ENCODE results near the gene ITPR2.
A peak's percentile ranks its signal among the peaks of the same experiment; 100 is the strongest.

The ITPR2 gene

DNA sequence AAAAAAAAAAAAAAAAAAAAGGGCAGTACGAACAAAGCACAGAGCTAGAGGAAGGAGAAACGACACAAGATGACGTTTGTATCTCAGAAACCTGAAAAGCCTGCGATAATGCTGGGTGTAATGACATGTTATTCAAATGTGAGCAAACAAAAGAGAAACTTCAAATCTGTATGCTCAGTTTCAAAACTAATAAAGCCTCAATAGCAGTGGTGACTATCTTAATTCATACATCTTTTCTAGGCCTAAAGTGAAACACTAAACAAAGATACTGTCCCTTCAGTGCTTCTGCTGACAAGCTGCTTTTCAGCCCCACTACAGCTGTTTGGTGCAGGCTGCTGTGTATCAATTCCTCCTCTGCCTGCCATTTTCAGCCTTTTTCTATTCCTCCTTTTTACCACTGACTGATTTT, 15.8 kb downstream of the ITPR2 start:
- H3K18ac ChIP-seq (ENCODE audit: low read depth in 1 of 2, low read length in 2 of 2) = no peak overlapping the region
- no peak overlapping the region for H3K27ac ChIP-seq (ENCODE audit: low read length, poor library complexity, severe bottlenecking)
- H3K4me3 ChIP-seq (ENCODE audit: insufficient read depth in 1 of 2, low read depth in 1 of 2, low read length in 2 of 2) = no peak overlapping the region
- no peaks in the 10 kb centered on the region for H3K36me3 ChIP-seq (ENCODE audit: control insufficient read depth in 1 of 2, insufficient read depth in 2 of 2, low read depth in 1 of 2, low read length in 2 of 2)
- no peak overlapping the region for H2BK120ac ChIP-seq (ENCODE audit: low read depth, low read length)
- no peaks in the 10 kb centered on the region for H3K9me3 ChIP-seq (ENCODE audit: control insufficient read depth, low read length)
- no peak overlapping the region for H2BK5ac ChIP-seq (ENCODE audit: low read depth, low read length, poor library complexity, severe bottlenecking)
- H3K9ac ChIP-seq (ENCODE audit: low read length) = no peak overlapping the region
- no peak for DNase-seq
- H3K4me2 ChIP-seq (ENCODE audit: low read length, poor library complexity, severe bottlenecking) = no peak overlapping the region
- peaks cover 1% of the 10 kb centered on the region for H3K4me1 ChIP-seq (ENCODE audit: control insufficient read depth, insufficient read depth, low read depth, low read length)
- no peak overlapping the region for H3K14ac ChIP-seq (ENCODE audit: low read length in 2 of 2)
- H3K79me1 ChIP-seq (replicated peaks; ENCODE audit: low read length, poor library complexity, severe bottlenecking) = peaks cover 17% of the 10 kb centered on the region
- no peaks in the 10 kb centered on the region for H3K27me3 ChIP-seq (ENCODE audit: control insufficient read depth in 1 of 2, insufficient read depth in 1 of 2, low read length in 2 of 2)
- no peak overlapping the region for H3K4ac ChIP-seq (ENCODE audit: low read depth in 1 of 2, low read length in 2 of 2)
- H2BK15ac ChIP-seq (ENCODE audit: low read depth, poor library complexity, severe bottlenecking) = no peak overlapping the region
- H4K8ac ChIP-seq (ENCODE audit: low read length) = no peak overlapping the region
- no peak overlapping the region for H2BK12ac ChIP-seq (ENCODE audit: low read length in 2 of 2)
- WGBS = 100% methylated on average over 1 of the region's 4 CpGs
- no peak overlapping the region for H2AFZ ChIP-seq (ENCODE audit: low read depth, low read length)
- H2AK5ac ChIP-seq (ENCODE audit: low read length, severe bottlenecking) = no peak overlapping the region
- H3K23ac ChIP-seq (ENCODE audit: low read length in 2 of 2) = no peak overlapping the region
- H4K91ac ChIP-seq (ENCODE audit: low read length) = no peak overlapping the region

DNA sequence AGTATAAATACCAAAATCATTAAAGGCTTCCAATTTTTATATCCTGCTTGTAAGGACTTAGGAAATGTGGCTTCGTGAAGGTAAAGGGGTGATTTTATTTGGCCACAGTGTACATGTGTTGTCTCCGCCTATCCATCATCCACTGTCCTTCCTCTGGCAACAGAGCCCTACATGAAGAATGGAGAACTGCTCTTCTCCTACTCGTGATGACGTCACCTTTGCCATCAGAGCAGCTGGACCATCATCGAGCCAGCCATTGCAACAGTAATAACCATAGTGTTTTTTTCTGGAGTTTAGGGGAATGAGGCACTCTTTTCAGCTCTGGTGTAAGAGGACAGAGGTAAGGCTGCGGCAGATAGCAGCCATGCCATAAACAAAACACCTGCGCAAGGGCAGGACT, 19.2 kb downstream of the ITPR2 start:
- H3K18ac ChIP-seq (ENCODE audit: low read depth in 1 of 2, low read length in 2 of 2) = no peak overlapping the region
- no peak overlapping the region for H3K23ac ChIP-seq (ENCODE audit: low read length in 2 of 2)
- no peaks in the 10 kb centered on the region for H3K36me3 ChIP-seq (ENCODE audit: control insufficient read depth in 1 of 2, insufficient read depth in 2 of 2, low read depth in 1 of 2, low read length in 2 of 2)
- H2AK5ac ChIP-seq (ENCODE audit: low read length, severe bottlenecking) = no peak overlapping the region
- H4K91ac ChIP-seq (ENCODE audit: low read length) = no peak overlapping the region
- H4K8ac ChIP-seq (ENCODE audit: low read length) = peak overlapping the region; percentile 4
- no peak overlapping the region for H3K14ac ChIP-seq (ENCODE audit: low read length in 2 of 2)
- no peak overlapping the region for H3K9ac ChIP-seq (ENCODE audit: low read length)
- H3K9me3 ChIP-seq (ENCODE audit: control insufficient read depth, low read length) = no peaks in the 10 kb centered on the region
- no peak overlapping the region for H2BK120ac ChIP-seq (ENCODE audit: low read depth, low read length)
- H3K4ac ChIP-seq (ENCODE audit: low read depth in 1 of 2, low read length in 2 of 2) = no peak overlapping the region
- H3K4me3 ChIP-seq (ENCODE audit: insufficient read depth in 1 of 2, low read depth in 1 of 2, low read length in 2 of 2) = no peak overlapping the region
- H2BK5ac ChIP-seq (ENCODE audit: low read depth, low read length, poor library complexity, severe bottlenecking) = no peak overlapping the region
- H2AFZ ChIP-seq (ENCODE audit: low read depth, low read length) = no peak overlapping the region
- WGBS = 97% methylated on average over 6 of the region's 7 CpGs
- no peak overlapping the region for H3K4me2 ChIP-seq (ENCODE audit: low read length, poor library complexity, severe bottlenecking)
- no peak for DNase-seq
- H3K79me1 ChIP-seq (replicated peaks; ENCODE audit: low read length, poor library complexity, severe bottlenecking) = peaks cover 14% of the 10 kb centered on the region
- H3K27ac ChIP-seq (ENCODE audit: low read length, poor library complexity, severe bottlenecking) = no peak overlapping the region
- H3K27me3 ChIP-seq (ENCODE audit: control insufficient read depth in 1 of 2, insufficient read depth in 1 of 2, low read length in 2 of 2) = no peaks in the 10 kb centered on the region
- peaks cover 2% of the 10 kb centered on the region for H3K4me1 ChIP-seq (ENCODE audit: control insufficient read depth, insufficient read depth, low read depth, low read length)
- H2BK12ac ChIP-seq (ENCODE audit: low read length in 2 of 2) = no peak overlapping the region
- H2BK15ac ChIP-seq (ENCODE audit: low read depth, poor library complexity, severe bottlenecking) = no peak overlapping the region

DNA sequence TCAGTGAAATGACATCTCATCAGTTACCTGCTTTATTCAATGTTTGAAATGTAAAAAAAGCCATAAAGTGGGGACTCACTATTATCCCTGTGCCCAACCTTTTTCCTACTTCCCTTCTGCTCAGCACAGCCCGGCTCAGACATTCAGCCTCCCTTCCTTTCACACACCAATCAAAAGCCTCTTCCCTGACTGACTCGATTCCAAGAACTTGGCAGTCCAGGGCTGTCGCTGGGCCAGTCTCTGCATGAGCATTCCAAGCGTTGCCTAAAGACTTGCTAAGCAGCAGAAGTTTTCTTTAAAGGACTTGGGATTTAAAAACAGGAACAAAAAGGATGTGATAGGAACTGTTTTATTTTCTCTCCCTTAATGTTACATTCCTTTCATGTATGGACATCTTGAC, 22.7 kb downstream of the ITPR2 start:
- H2BK12ac ChIP-seq (ENCODE audit: low read length in 2 of 2) = no peak overlapping the region
- H3K27me3 ChIP-seq (ENCODE audit: control insufficient read depth in 1 of 2, insufficient read depth in 1 of 2, low read length in 2 of 2) = no peaks in the 10 kb centered on the region
- H3K4me1 ChIP-seq (ENCODE audit: control insufficient read depth, insufficient read depth, low read depth, low read length) = peaks cover 4% of the 10 kb centered on the region
- H3K79me1 ChIP-seq (replicated peaks; ENCODE audit: low read length, poor library complexity, severe bottlenecking) = peaks cover 22% of the 10 kb centered on the region
- peak; percentile 66 for DNase-seq
- no peaks in the 10 kb centered on the region for H3K9me3 ChIP-seq (ENCODE audit: control insufficient read depth, low read length)
- H3K18ac ChIP-seq (ENCODE audit: low read depth in 1 of 2, low read length in 2 of 2) = no peak overlapping the region
- H3K4ac ChIP-seq (ENCODE audit: low read depth in 1 of 2, low read length in 2 of 2) = no peak overlapping the region
- no peak overlapping the region for H4K91ac ChIP-seq (ENCODE audit: low read length)
- H2BK15ac ChIP-seq (ENCODE audit: low read depth, poor library complexity, severe bottlenecking) = no peak overlapping the region
- H3K23ac ChIP-seq (ENCODE audit: low read length in 2 of 2) = no peak overlapping the region
- peak overlapping the region; percentile 12 for H4K8ac ChIP-seq (ENCODE audit: low read length)
- no peak overlapping the region for H2AFZ ChIP-seq (ENCODE audit: low read depth, low read length)
- no peak overlapping the region for H3K4me2 ChIP-seq (ENCODE audit: low read length, poor library complexity, severe bottlenecking)
- H3K4me3 ChIP-seq (ENCODE audit: insufficient read depth in 1 of 2, low read depth in 1 of 2, low read length in 2 of 2) = peak overlapping the region in 1 of 2 experiments; percentile 64
- peak overlapping the region; percentile 79 for H3K27ac ChIP-seq (ENCODE audit: low read length, poor library complexity, severe bottlenecking)
- H2AK5ac ChIP-seq (ENCODE audit: low read length, severe bottlenecking) = no peak overlapping the region
- H3K14ac ChIP-seq (ENCODE audit: low read length in 2 of 2) = no peak overlapping the region
- 81% methylated on average over 4 of the region's 4 CpGs for WGBS
- no peak overlapping the region for H2BK120ac ChIP-seq (ENCODE audit: low read depth, low read length)
- H3K36me3 ChIP-seq (ENCODE audit: control insufficient read depth in 1 of 2, insufficient read depth in 2 of 2, low read depth in 1 of 2, low read length in 2 of 2) = no peaks in the 10 kb centered on the region
- H2BK5ac ChIP-seq (ENCODE audit: low read depth, low read length, poor library complexity, severe bottlenecking) = no peak overlapping the region
- H3K9ac ChIP-seq (ENCODE audit: low read length) = peak overlapping the region; percentile 78

DNA sequence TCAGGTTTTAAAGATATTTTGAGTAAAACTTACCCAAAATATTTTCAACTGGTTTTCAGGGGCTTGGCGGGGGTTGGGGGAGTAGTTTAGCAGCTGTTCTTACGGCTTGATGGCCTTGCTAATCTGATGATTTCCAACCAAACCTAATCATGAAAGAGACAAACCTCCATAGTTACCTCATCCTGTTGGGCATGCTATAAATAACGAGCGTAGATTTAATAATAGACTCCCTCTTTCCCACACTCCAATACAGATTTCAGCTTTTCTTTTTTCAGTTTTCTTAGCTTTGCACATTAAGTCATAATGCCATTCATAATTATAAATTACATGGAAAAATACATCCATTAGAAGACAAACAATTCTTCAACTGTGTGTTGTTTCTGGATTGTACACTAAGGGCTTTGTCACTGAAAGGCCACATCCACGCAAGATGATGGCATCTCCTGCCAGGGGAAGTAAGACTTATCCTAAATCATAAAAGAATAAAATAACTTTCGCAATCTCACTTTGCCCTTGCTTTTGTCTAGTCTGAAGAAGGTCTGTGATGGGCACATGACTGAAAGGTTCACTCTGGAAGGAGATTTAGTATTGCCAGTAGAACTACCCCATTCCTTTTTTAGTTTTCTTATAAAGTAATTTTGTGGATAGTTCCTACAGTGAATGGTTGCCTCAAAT, 23.2 kb downstream of the ITPR2 start:
- Histone ChIP-seq H3K36me3 (ENCODE audit: control insufficient read depth in 1 of 2, insufficient read depth in 2 of 2, low read depth in 1 of 2, low read length in 2 of 2) (no peaks in the 10 kb centered on the region), H3K27me3 (ENCODE audit: control insufficient read depth in 1 of 2, insufficient read depth in 1 of 2, low read length in 2 of 2) (no peaks in the 10 kb centered on the region), H2AK5ac (ENCODE audit: low read length, severe bottlenecking) (no peak overlapping the region), H4K8ac (ENCODE audit: low read length) (no peak overlapping the region), H3K9ac (ENCODE audit: low read length) (peak overlapping the region; percentile 78), H2BK15ac (ENCODE audit: low read depth, poor library complexity, severe bottlenecking) (no peak overlapping the region), H2BK120ac (ENCODE audit: low read depth, low read length) (no peak overlapping the region), H3K4me3 (ENCODE audit: insufficient read depth in 1 of 2, low read depth in 1 of 2, low read length in 2 of 2) (no peak overlapping the region), H3K4ac (ENCODE audit: low read depth in 1 of 2, low read length in 2 of 2) (no peak overlapping the region), H2AFZ (ENCODE audit: low read depth, low read length) (no peak overlapping the region), H2BK12ac (ENCODE audit: low read length in 2 of 2) (no peak overlapping the region), H3K79me1 (replicated peaks; ENCODE audit: low read length, poor library complexity, severe bottlenecking) (peaks cover 20% of the 10 kb centered on the region), H3K23ac (ENCODE audit: low read length in 2 of 2) (no peak overlapping the region), H3K9me3 (ENCODE audit: control insufficient read depth, low read length) (no peaks in the 10 kb centered on the region), H2BK5ac (ENCODE audit: low read depth, low read length, poor library complexity, severe bottlenecking) (no peak overlapping the region), H3K18ac (ENCODE audit: low read depth in 1 of 2, low read length in 2 of 2) (no peak overlapping the region), H4K91ac (ENCODE audit: low read length) (no peak overlapping the region), H3K27ac (ENCODE audit: low read length, poor library complexity, severe bottlenecking) (no peak overlapping the region), H3K4me2 (ENCODE audit: low read length, poor library complexity, severe bottlenecking) (no peak overlapping the region), H3K14ac (ENCODE audit: low read length in 2 of 2) (no peak overlapping the region), H3K4me1 (ENCODE audit: control insufficient read depth, insufficient read depth, low read depth, low read length) (peaks cover 4% of the 10 kb centered on the region)
- WGBS = 96% methylated on average over 5 of the region's 6 CpGs
- no peak for DNase-seq

All from mesenchymal stem cell (in vitro differentiated cells and primary cell).